Neural cell (in vitro differentiated cells): ENCODE results near the gene POLR1A. TPM values are rescaled to one million over a fixed set of nuclear protein-coding genes. Genes with fewer than 3 reads are reported as not detected.

Experiments used
- H2AFZ ChIP-seq: fragments of 200-600, 300-800 bp; sonication (generic), shearing (Covaris generic); 2 replicates; pipeline ENCODE4 v1.6.0; 2014; ENCODE audit warnings: low read depth, mild to moderate bottlenecking, antibody characterized with exemption, low read length, moderate library complexity
- H3F3A ChIP-seq: fragments of 200-600 bp; shearing (Covaris generic); 2 replicates; pipeline ENCODE4 v1.6.1; 2016; ENCODE audit warnings: mild to moderate bottlenecking, moderate library complexity, mixed read lengths, antibody characterized with exemption, low read length; ENCODE audit not compliant: insufficient read depth, poor library complexity, severe bottlenecking
- H3K27ac ChIP-seq: fragments of 200-600, 300-800 bp; sonication (generic), shearing (Covaris generic); 2 replicates; pipeline ENCODE4 v1.5.1; 2014; ENCODE audit warnings: mild to moderate bottlenecking, low read length, moderate library complexity
- H3K27me3 ChIP-seq: fragments of 300-800, 200-600 bp; sonication (generic), shearing (Covaris generic); 2 replicates; pipeline ENCODE4 v1.6.0; 2014; ENCODE audit warnings: mild to moderate bottlenecking, low read depth, low read length, moderate library complexity; ENCODE audit not compliant: insufficient read depth
- H3K36me3 ChIP-seq: fragments of 300-800, 200-600 bp; sonication (generic), shearing (Covaris generic); 2 replicates; pipeline ENCODE4 v1.5.1; 2014; ENCODE audit warnings: mild to moderate bottlenecking, antibody characterized with exemption, low read length, moderate library complexity; ENCODE audit not compliant: insufficient read depth
- H3K4me2 ChIP-seq: fragments of 300-800, 200-600 bp; sonication (generic), shearing (Covaris generic); 2 replicates; pipeline ENCODE4 v1.6.0; 2014; ENCODE audit warnings: mild to moderate bottlenecking, low read length
- H3K4me3 ChIP-seq: fragments of 300-800, 200-600 bp; sonication (generic), shearing (Covaris generic); 2 replicates; pipeline ENCODE4 v1.5.1; 2014; ENCODE audit warnings: mild to moderate bottlenecking, low read length, moderate library complexity
- H3K79me2 ChIP-seq: fragments of 200-600 bp; shearing (Covaris generic); replicated peaks from 2 replicates; pipeline ENCODE4 v1.6.0; 2014; ENCODE audit warnings: mild to moderate bottlenecking, low read length, moderate library complexity; ENCODE audit not compliant: insufficient read depth
- H3K9ac ChIP-seq: fragments of 300-800, 200-600 bp; sonication (generic), shearing (Covaris generic); 2 replicates; pipeline ENCODE4 v1.6.1; 2016; ENCODE audit warnings: mild to moderate bottlenecking, low read length, mixed read lengths
- H3K9me2 ChIP-seq: fragments of 200-600 bp; shearing (Covaris generic); 2 replicates; pipeline ENCODE4 v1.6.1; 2016; ENCODE audit warnings: mild to moderate bottlenecking, low read length, mixed read lengths; ENCODE audit not compliant: insufficient read depth
- H3K9me3 ChIP-seq: fragments of 200-600, 300-800 bp; sonication (generic), shearing (Covaris generic); 2 replicates; pipeline ENCODE4 v1.6.1; 2016; ENCODE audit warnings: mild to moderate bottlenecking, mixed run types, low read length, moderate library complexity, mixed read lengths
- H4K20me1 ChIP-seq: fragments of 200-600 bp; shearing (Covaris generic); 2 replicates; pipeline ENCODE4 v1.6.1; 2016; ENCODE audit warnings: mild to moderate bottlenecking, mixed run types; ENCODE audit not compliant: insufficient read depth
- EP300 ChIP-seq: fragments of 450-650 bp; conservative IDR thresholded peaks from 2 replicates; pipeline ENCODE4 v1.6.1; 2014; ENCODE audit warnings: antibody characterized with exemption, mild to moderate bottlenecking, moderate library complexity; ENCODE audit not compliant: poor library complexity, severe bottlenecking
- MXI1 ChIP-seq: fragments of 450-650 bp; conservative IDR thresholded peaks from 2 replicates; pipeline ENCODE4 v1.6.1; 2014; ENCODE audit warnings: antibody characterized with exemption, mild to moderate bottlenecking; ENCODE audit not compliant: poor library complexity, severe bottlenecking
- SMC3 ChIP-seq: fragments of 450-650 bp; conservative IDR thresholded peaks from 2 replicates; pipeline ENCODE4 v1.6.1; 2014; ENCODE audit warnings: antibody characterized with exemption, mild to moderate bottlenecking, moderate library complexity; ENCODE audit not compliant: poor library complexity
- polyA plus RNA-seq: library from polyadenylated mRNA; depleted of rRNA; stranded (reverse); fragments of >200 nt; gene quantifications from 2 replicates; pipeline ENCODE4 v1.2.3, GENCODE V29; 2014
- TF ChIP-seq, protein P1 (sequence below): fragments of 450-650 bp; IDR thresholded peaks from 2 replicates; pipeline ENCODE4 v1.5.1; 2014; ENCODE audit warnings: antibody characterized with exemption, mild to moderate bottlenecking, moderate library complexity; ENCODE audit not compliant: poor library complexity, severe bottlenecking
- TF ChIP-seq, protein P2 (sequence below): IDR thresholded peaks from 2 replicates; pipeline ENCODE4 v1.6.1; 2012; ENCODE audit warnings: borderline replicate concordance

The POLR1A gene
- polyA plus RNA-seq, 1 donor from 2014 or later: 5.4 TPM

DNA sequence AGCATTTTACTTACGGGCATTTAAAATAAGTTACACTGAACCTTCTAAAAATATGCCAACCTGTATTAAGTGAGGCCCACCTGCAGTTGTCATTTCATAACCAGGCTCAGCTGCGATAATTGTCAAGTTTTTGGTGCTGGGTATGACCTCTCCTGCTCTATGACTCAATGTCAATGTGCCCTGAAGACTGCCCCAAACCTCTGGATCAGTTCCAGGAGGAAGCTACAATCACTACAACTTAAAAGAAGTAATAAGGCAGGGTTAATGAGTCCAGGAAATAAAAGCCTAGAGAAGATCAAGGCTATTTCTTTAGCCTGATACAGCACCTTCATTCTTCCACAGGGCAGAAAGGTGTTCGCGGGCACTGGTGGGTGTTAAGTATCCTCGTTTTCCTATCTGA, 22.9 kb downstream of the POLR1A start:
- TF ChIP-seq SMC3 (no peak), MXI1 (no peak)
- TF ChIP-seq, protein P1, sequence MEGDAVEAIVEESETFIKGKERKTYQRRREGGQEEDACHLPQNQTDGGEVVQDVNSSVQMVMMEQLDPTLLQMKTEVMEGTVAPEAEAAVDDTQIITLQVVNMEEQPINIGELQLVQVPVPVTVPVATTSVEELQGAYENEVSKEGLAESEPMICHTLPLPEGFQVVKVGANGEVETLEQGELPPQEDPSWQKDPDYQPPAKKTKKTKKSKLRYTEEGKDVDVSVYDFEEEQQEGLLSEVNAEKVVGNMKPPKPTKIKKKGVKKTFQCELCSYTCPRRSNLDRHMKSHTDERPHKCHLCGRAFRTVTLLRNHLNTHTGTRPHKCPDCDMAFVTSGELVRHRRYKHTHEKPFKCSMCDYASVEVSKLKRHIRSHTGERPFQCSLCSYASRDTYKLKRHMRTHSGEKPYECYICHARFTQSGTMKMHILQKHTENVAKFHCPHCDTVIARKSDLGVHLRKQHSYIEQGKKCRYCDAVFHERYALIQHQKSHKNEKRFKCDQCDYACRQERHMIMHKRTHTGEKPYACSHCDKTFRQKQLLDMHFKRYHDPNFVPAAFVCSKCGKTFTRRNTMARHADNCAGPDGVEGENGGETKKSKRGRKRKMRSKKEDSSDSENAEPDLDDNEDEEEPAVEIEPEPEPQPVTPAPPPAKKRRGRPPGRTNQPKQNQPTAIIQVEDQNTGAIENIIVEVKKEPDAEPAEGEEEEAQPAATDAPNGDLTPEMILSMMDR: no peak
- TF ChIP-seq, protein P2, sequence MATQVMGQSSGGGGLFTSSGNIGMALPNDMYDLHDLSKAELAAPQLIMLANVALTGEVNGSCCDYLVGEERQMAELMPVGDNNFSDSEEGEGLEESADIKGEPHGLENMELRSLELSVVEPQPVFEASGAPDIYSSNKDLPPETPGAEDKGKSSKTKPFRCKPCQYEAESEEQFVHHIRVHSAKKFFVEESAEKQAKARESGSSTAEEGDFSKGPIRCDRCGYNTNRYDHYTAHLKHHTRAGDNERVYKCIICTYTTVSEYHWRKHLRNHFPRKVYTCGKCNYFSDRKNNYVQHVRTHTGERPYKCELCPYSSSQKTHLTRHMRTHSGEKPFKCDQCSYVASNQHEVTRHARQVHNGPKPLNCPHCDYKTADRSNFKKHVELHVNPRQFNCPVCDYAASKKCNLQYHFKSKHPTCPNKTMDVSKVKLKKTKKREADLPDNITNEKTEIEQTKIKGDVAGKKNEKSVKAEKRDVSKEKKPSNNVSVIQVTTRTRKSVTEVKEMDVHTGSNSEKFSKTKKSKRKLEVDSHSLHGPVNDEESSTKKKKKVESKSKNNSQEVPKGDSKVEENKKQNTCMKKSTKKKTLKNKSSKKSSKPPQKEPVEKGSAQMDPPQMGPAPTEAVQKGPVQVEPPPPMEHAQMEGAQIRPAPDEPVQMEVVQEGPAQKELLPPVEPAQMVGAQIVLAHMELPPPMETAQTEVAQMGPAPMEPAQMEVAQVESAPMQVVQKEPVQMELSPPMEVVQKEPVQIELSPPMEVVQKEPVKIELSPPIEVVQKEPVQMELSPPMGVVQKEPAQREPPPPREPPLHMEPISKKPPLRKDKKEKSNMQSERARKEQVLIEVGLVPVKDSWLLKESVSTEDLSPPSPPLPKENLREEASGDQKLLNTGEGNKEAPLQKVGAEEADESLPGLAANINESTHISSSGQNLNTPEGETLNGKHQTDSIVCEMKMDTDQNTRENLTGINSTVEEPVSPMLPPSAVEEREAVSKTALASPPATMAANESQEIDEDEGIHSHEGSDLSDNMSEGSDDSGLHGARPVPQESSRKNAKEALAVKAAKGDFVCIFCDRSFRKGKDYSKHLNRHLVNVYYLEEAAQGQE: no peak

GRCh38 chr2:86081724-86082123, 24.0 kb downstream of the POLR1A start:
- Histone ChIP-seq H3K9me2 (no peaks in the 10 kb centered on the region), H3K79me2 (no peaks in the 10 kb centered on the region), H3F3A (no peaks in the 10 kb centered on the region), H3K4me3 (no peak overlapping the region), H3K27me3 (no peaks in the 10 kb centered on the region), H3K9ac (no peak overlapping the region), H3K36me3 (no peaks in the 10 kb centered on the region), H2AFZ (no peak overlapping the region), H3K4me2 (no peak overlapping the region), H3K9me3 (no peaks in the 10 kb centered on the region), H3K27ac (no peak overlapping the region), H4K20me1 (no peaks in the 10 kb centered on the region)
- TF ChIP-seq, protein P1: no peak
- TF ChIP-seq EP300: no peak

More for the DNA sequence above, 22.9 kb downstream of the POLR1A start:
- Histone ChIP-seq H3K9me2 (no peaks in the 10 kb centered on the region), H3K79me2 (no peaks in the 10 kb centered on the region), H4K20me1 (no peaks in the 10 kb centered on the region), H3K36me3 (no peaks in the 10 kb centered on the region), H3K4me2 (no peak overlapping the region), H3K9me3 (no peaks in the 10 kb centered on the region), H3K4me3 (no peak overlapping the region), H3K27me3 (no peaks in the 10 kb centered on the region), H3K27ac (no peak overlapping the region), H2AFZ (no peak overlapping the region), H3K9ac (no peak overlapping the region), H3F3A (no peaks in the 10 kb centered on the region)
